Right ventricle myocardium superior (tissue), 1 donor: ENCODE data around the gene ID4. TPM values are rescaled to one million over a fixed set of nuclear protein-coding genes. Genes with fewer than 3 reads are reported as not detected.

Experiments
- ATAC-seq: fragments of 200-7000 bp; cut with Tn5 transposase; one replicate; pipeline ENCODE4 v1.9.1; 2020; ENCODE audit warnings: mild to moderate bottlenecking; ENCODE audit not compliant: poor library complexity
- DNase-seq: peaks from one replicate; pipeline ENCODE4 v3.0.0-alpha.2; 2020
- intact Hi-C: fragments of 100-400 bp; cut with DNase I; formaldehyde crosslinking; loops from one replicate; pipeline ENCODE4 v1.11.2; 2022
- long read RNA-seq: library from polyadenylated mRNA; unstranded; transcript quantifications from one replicate; pipeline ENCODE4 v2.0.0, GENCODE V29; 2021
- total RNA-seq: library from RNA; stranded (reverse); fragmentation: NEBNext Ultra II Directional; extraction: Animal tissue kit (Norgen Biotek cat#: 25700); gene quantifications from one replicate; pipeline ENCODE4 v1.2.1, GENCODE V29; 2021
- donor health status: DM: no; HTN: yes; CAD: no; lungs with severe emphysema.

ID4 gene, protein sequence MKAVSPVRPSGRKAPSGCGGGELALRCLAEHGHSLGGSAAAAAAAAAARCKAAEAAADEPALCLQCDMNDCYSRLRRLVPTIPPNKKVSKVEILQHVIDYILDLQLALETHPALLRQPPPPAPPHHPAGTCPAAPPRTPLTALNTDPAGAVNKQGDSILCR
- 1.4 TPM for total RNA-seq
- long read RNA-seq, transcript ID4-201 (3 exons, 2,344 nt), result major isoform, 7 of 7 reads
- long read RNA-seq, partial matches to known transcripts, result 0 of 7 reads
- long read RNA-seq, other reads (novel, unspliced or antisense), result 0 of 7 reads

GRCh38 chr6:19836799-19837510 lies at the start of gene ID4:
ID4 (plus strand) TSS chr6:19837370; CDS start chr6:19837755, 385 bp downstream.
- ATAC-seq (peak; percentile 97), DNase-seq (peak; percentile 94)
- intact Hi-C loops, result no loop called here

- intact Hi-C loops, result no loop called here
- DNase-seq, result no peak
- no peak for ATAC-seq
These were observed 48.5 kb upstream of the ID4 start for GRCh38 chr6:19788686-19789085.

- no peak for ATAC-seq
- no peak for DNase-seq
- intact Hi-C loops, result no loop called here
These were observed 47.9 kb upstream of the ID4 start for GRCh38 chr6:19789100-19789803.

DNA sequence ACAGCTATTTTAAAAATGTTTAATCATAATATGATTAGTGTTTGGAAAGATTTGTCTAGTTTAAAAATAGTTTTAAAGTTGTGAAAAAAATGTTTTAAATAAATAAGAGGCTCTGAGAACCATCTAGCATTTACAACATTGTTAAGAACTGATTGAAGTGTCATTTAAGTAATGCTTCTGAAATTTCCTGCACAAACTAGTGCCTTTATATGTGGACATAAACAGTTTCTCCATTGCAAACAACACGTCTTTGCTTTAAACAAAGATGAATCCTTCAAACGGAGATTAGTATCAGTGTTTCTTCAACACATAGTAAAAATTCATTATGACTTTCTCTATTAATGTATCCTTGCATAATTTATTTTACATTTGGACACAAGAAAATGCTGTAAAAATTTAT lies 45.9 kb upstream of the ID4 start:
- ATAC-seq (no peak), DNase-seq (no peak)
- intact Hi-C loops, result no loop called here

DNA sequence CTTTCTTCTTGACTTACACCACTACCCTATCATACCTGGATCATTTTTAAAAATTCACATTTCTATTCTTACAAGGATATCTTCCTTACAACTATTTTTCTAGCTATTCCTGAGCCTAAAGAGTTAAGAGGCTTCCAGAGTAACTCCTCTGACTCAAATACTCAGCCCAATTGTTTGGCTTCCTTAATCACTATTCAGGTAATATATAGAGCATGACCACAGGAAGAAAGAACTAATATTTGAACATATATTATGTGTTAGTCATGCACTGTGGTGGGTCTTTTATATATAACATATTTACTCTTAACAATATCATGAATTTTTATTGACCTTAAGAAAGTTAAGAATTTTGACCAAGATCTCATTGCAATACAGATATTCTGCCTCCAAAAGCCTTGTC lies 42.0 kb upstream of the ID4 start:
- ATAC-seq, result no peak
- intact Hi-C loops, result no loop called here
- no peak for DNase-seq

DNA sequence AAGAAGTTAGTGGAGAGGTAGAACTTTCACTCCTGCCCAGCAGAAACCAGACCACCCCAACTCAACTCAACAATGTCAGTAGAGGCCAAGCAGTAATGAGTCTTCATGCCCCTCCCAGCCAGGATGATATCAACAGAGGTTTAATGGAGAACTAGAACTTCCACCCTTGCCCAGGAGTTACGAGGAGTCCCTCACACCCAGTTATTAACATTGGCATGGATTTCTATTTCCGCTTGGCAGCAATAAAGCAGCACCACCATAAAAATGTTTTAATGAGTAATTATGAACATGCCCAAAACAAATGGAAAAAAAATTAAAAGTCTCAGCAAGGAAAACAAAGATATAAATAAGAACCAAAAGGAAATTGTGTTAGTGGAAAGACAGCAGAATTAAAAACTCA lies 40.7 kb upstream of the ID4 start:
- DNase-seq (no peak), ATAC-seq (no peak)
- intact Hi-C loops, result no loop called here

- no peak for DNase-seq
- intact Hi-C loops, result no loop called here
- ATAC-seq, result no peak
These were observed 38.8 kb upstream of the ID4 start for GRCh38 chr6:19798362-19798761.

DNA sequence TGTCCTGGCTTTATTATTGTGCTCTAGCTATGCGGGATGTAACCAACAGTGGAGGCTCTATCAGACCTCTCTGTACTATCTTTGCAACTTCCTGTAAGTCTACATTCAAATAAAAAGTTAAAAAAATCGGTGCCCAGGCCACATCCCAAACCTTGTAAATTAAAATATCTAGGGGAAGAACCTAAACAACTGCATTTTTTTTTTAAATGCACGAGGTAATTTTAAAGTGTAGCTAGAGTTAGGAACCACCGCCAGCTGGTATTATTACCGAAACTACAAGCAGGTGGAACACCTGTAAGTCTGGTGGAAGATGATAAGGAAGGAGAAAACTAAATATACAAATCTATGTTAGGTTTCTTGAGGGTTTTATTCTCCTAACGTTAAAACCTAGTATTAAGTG lies 34.5 kb upstream of the ID4 start:
- DNase-seq (no peak), ATAC-seq (no peak)
- intact Hi-C loops, result no loop called here

- DNase-seq (no peak), ATAC-seq (no peak)
- intact Hi-C loops, result no loop called here
These were observed 33.6 kb upstream of the ID4 start for GRCh38 chr6:19803331-19804204.

DNA sequence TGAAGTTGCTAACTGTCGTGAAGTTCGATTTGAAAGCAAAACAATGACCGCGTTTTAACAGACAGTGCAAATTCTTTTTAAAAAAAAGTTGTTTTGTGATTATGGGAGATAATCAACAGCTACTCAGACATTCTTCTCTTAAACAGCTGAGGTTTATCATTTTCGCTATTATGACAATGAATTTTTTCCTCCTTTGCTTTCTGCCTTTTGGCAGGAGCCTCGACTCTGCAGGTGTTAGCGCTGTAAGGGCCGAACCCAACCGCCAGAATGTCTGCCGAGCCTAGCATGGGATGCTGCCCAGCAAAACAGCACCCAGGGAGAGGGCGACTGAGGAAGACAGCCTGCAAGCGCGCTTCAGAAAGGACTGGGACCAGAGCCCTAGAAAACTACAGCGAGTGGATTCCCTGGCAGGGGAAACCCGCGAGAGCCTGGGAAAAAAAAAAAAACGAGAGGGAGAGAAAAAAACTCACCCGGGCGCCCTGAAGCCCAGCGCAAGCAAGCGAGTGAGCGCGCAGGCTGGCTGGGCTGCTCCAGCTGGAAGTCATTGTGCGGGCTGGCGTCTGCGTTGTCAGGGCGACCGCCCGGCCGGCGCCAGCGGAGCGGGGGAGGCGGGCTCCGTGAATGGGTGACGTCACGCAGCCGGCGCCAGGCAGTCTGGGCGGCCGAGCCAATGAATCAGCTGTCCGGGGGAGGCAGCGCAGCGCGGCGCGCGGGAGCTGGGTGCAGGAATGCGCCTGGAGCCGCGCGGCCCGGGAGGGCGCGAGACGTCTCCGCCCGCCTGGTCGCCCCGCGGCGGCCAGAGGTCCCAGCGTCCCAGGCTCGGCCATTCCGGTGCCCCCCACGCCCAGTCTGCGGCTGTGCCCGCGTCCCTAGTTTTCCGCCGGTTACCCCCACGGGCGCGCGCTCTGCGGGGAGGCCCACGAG lies 32.7 kb upstream of the ID4 start:
- ATAC-seq (peak; percentile 100), DNase-seq (peak; percentile 97)
- intact Hi-C loops, result no loop called here

GRCh38 chr6:19805129-19805481 lies 32.1 kb upstream of the ID4 start:
- intact Hi-C loops, result no loop called here
- no peak for ATAC-seq

DNA sequence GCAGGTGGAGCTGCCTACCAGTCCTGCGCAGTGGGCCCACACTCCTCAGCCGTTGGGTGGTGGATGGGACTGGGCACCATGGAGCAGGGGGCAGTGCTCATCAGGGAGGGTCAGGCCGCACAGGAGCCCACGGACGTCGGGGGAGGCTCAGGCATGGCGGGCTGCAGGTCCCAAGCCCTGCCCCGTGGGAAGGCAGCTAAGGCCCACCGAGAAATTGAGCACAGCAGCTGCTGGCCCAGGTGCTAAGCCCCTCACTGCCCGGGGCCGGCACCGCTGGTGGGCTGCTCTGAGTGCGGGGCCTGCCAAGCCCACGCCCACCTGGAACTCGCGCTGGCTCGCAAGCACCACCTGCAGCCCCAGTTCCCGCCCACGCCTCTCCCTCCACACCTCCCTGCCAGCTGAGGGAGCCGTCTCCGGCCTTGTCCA lies 30.2 kb upstream of the ID4 start:
- ATAC-seq, result no peak
- intact Hi-C loops, result no loop called here
- DNase-seq, result no peak

More at GRCh38 chr6:19805129-19805481, 32.1 kb upstream of the ID4 start:
- DNase-seq, result no peak

GRCh38 chr6:19811397-19812079 lies 25.6 kb upstream of the ID4 start:
- intact Hi-C loops, result no loop called here
- no peak for DNase-seq
- no peak for ATAC-seq

DNA sequence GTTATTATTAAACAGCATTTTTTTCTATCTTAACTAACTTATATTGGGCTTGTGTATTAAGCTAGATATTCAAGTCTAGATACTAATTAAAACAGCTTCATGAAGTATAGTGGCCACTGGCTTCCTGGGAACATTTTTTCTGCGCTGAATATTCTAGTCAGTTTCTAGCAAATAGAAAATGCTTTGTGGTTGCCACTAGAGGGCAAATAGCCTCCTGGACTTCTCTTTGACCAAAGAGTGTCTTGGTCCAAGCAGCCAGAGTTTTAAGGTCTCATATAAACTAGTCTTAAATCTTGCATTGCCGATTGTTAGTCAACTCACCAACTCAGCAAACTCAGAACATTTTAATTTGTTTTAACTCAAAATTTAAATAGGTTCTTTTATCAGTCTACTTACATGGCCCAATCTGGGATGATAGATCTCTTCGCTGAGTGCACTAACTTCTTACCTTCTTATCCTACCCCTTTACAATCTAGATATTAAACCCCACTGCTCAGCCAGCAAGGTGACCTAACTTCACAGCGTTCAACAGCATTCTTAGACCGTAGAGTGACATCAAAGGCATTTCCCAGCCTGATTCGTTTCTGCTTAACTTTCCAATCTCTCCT lies 24.6 kb upstream of the ID4 start:
- no peak for DNase-seq
- peak; percentile 55 for ATAC-seq
- intact Hi-C loops, result no loop called here

GRCh38 chr6:19818805-19819204 lies 18.4 kb upstream of the ID4 start:
- intact Hi-C loops, result no loop called here
- no peak for DNase-seq
- ATAC-seq, result no peak

- intact Hi-C loops, result no loop called here
- DNase-seq, result no peak
- no peak for ATAC-seq
These were observed 12.9 kb upstream of the ID4 start for GRCh38 chr6:19824058-19824807.
